H9 (cell line): ENCODE data around the gene ZNRF2. TPM values are rescaled to one million over a fixed set of nuclear protein-coding genes. Genes with fewer than 3 reads are reported as not detected.

Experiments used
- DNase-seq: peaks from one replicate; pipeline ENCODE4 v3.0.0-alpha.2; 2017
- H2AFZ ChIP-seq: one replicate; pipeline ENCODE4 v1.6.1; 2013; ENCODE audit warnings: mild to moderate bottlenecking, low read length, control low read depth, moderate library complexity
- H2AK5ac ChIP-seq: 2 replicates; pipeline ENCODE4 v1.6.1; 2013; ENCODE audit warnings: low read length, control low read depth, mixed read lengths; ENCODE audit not compliant: insufficient read length
- H2BK120ac ChIP-seq: one replicate; pipeline ENCODE4 v1.6.1; 2013; ENCODE audit warnings: low read depth, mild to moderate bottlenecking, low read length, control low read depth, inconsistent platforms; ENCODE audit not compliant: poor library complexity, severe bottlenecking
- H2BK12ac ChIP-seq: 2 replicates; pipeline ENCODE4 v1.6.1; 2013; ENCODE audit warnings: low read length, control low read depth, mixed read lengths, low read depth; ENCODE audit not compliant: insufficient read length
- H2BK15ac ChIP-seq: 2 replicates; pipeline ENCODE4 v1.6.1; 2013; ENCODE audit warnings: low read depth, low read length, control low read depth
- H2BK20ac ChIP-seq: one replicate; pipeline ENCODE4 v1.6.1; 2013; ENCODE audit warnings: low read depth, mild to moderate bottlenecking, low read length, control low read depth, inconsistent platforms; ENCODE audit not compliant: poor library complexity, severe bottlenecking
- H2BK5ac ChIP-seq: 2 replicates; pipeline ENCODE4 v1.6.1; 2013; ENCODE audit warnings: low read length, control low read depth, mixed read lengths; ENCODE audit not compliant: insufficient read length
- H3K14ac ChIP-seq: 2 replicates; pipeline ENCODE4 v1.6.1; 2013; ENCODE audit warnings: low read length, control low read depth; ENCODE audit not compliant: insufficient read depth
- H3K18ac ChIP-seq: 2 replicates; pipeline ENCODE4 v1.6.1; 2013; ENCODE audit warnings: low read depth, mild to moderate bottlenecking, mixed read lengths, low read length, control low read depth; ENCODE audit not compliant: insufficient read length
- H3K23ac ChIP-seq: 2 replicates; pipeline ENCODE4 v1.6.1; 2013; ENCODE audit warnings: low read length, control low read depth, mixed read lengths, low read depth; ENCODE audit not compliant: insufficient read length
- H3K23me2 ChIP-seq: 2 replicates; pipeline ENCODE4 v1.6.1; 2013; ENCODE audit warnings: low read depth, mild to moderate bottlenecking, mixed read lengths, low read length, control low read depth; ENCODE audit not compliant: insufficient read length, poor library complexity, severe bottlenecking
- H3K27ac ChIP-seq: 2 replicates; pipeline ENCODE4 v1.5.1; 2013; ENCODE audit warnings: low read length, control low read depth, mixed read lengths, low read depth; ENCODE audit not compliant: insufficient read length
- H3K27me3 ChIP-seq: 2 replicates; pipeline ENCODE4 v1.6.1; 2013; ENCODE audit warnings: low read length, control low read depth, inconsistent platforms; ENCODE audit not compliant: insufficient read depth
- H3K4ac ChIP-seq: 2 replicates; pipeline ENCODE4 v1.6.1; 2013; ENCODE audit warnings: low read depth, mild to moderate bottlenecking, control low read depth, inconsistent platforms, low read length, moderate library complexity
- H3K4me1 ChIP-seq: 2 replicates; pipeline ENCODE4 v1.6.1; 2013; ENCODE audit warnings: low read length, control low read depth, inconsistent platforms; ENCODE audit not compliant: insufficient read depth
- H3K4me2 ChIP-seq: 2 replicates; pipeline ENCODE4 v1.6.1; 2013; ENCODE audit warnings: low read length, control low read depth, mixed read lengths; ENCODE audit not compliant: insufficient read length, insufficient read depth
- H3K56ac ChIP-seq: 2 replicates; pipeline ENCODE4 v1.6.1; 2013; ENCODE audit warnings: low read depth, mild to moderate bottlenecking, mixed read lengths, low read length, control low read depth; ENCODE audit not compliant: insufficient read length
- H3K79me1 ChIP-seq: 2 replicates; pipeline ENCODE4 v1.6.1; 2013; ENCODE audit warnings: low read depth, mild to moderate bottlenecking, moderate library complexity, low read length, control low read depth, inconsistent platforms; ENCODE audit not compliant: insufficient read depth, poor library complexity, severe bottlenecking
- H3K79me2 ChIP-seq: 2 replicates; pipeline ENCODE4 v1.6.1; 2013; ENCODE audit warnings: low read length, control low read depth, inconsistent platforms; ENCODE audit not compliant: insufficient read depth
- H3K9ac ChIP-seq: 2 replicates; pipeline ENCODE4 v1.6.1; 2013; ENCODE audit warnings: low read length, control low read depth, mixed read lengths; ENCODE audit not compliant: insufficient read length; ENCODE audit errors: extremely low read depth
- H3K9me3 ChIP-seq: one replicate; pipeline ENCODE4 v1.6.1; 2013; ENCODE audit warnings: low read depth, low read length, inconsistent platforms; ENCODE audit not compliant: control insufficient read depth
- H3T11ph ChIP-seq: one replicate; pipeline ENCODE4 v1.6.1; 2013; ENCODE audit warnings: mild to moderate bottlenecking, low read length, control low read depth, inconsistent platforms
- H4K20me1 ChIP-seq: one replicate; pipeline ENCODE4 v1.6.1; 2013; ENCODE audit not compliant: control insufficient read depth, insufficient read length, insufficient read depth
- H4K5ac ChIP-seq: 2 replicates; pipeline ENCODE4 v1.6.1; 2013; ENCODE audit warnings: low read depth, mild to moderate bottlenecking, mixed read lengths, low read length, control low read depth; ENCODE audit not compliant: insufficient read length
- H4K8ac ChIP-seq: replicated peaks from 2 replicates; pipeline ENCODE4 v1.6.1; 2013; ENCODE audit warnings: low read length, control low read depth, mixed read lengths, low read depth; ENCODE audit not compliant: insufficient read length
- H4K91ac ChIP-seq: 2 replicates; pipeline ENCODE4 v1.6.1; 2013; ENCODE audit warnings: low read depth, mild to moderate bottlenecking, moderate library complexity, mixed read lengths, low read length, control low read depth; ENCODE audit not compliant: insufficient read length
- H3K27ac Mint-ChIP-seq, 3 experiments: 2 replicates in 2 of 3; 3 replicates in 1 of 3; pipeline ENCODE4 v1.8.0; 2020 to 2021; ENCODE audit warnings: mixed read lengths in 3 of 3, mild to moderate bottlenecking in 1 of 3, moderate library complexity in 1 of 3
- H3K27me3 Mint-ChIP-seq: 2 replicates; pipeline ENCODE4 v1.8.0; 2021; ENCODE audit warnings: low read depth, mild to moderate bottlenecking, moderate library complexity, mixed read lengths
- H3K36me3 Mint-ChIP-seq, 3 experiments: 2 replicates in 2 of 3; 3 replicates in 1 of 3; pipeline ENCODE4 v1.8.0; 2020 to 2021; ENCODE audit warnings: low read depth in 3 of 3, mixed read lengths in 3 of 3; ENCODE audit not compliant: insufficient read depth in 1 of 3
- H3K4me1 Mint-ChIP-seq, 2 experiments: 2 replicates each; pipeline ENCODE4 v1.8.0; 2020; ENCODE audit warnings: mixed read lengths in 2 of 2
- H3K4me3 Mint-ChIP-seq, 2 experiments: 2 replicates in 1 of 2; 3 replicates in 1 of 2; pipeline ENCODE4 v1.8.0; 2020 to 2021; ENCODE audit warnings: mild to moderate bottlenecking in 2 of 2, mixed read lengths in 2 of 2, moderate library complexity in 1 of 2
- H3K9me3 Mint-ChIP-seq, 2 experiments: 2 replicates in 1 of 2; 3 replicates in 1 of 2; pipeline ENCODE4 v1.8.0; 2020; ENCODE audit warnings: mild to moderate bottlenecking in 2 of 2, mixed read lengths in 2 of 2, moderate library complexity in 1 of 2
- WGBS: extraction: QIAGEN DNeasy Blood & Tissue Kit; methylation state at CpG from one replicate; pipeline ENCODE4 v1.1.7; 2013; ENCODE audit warnings: missing lambda C conversion rate, low lambda C conversion rate, mixed read lengths; ENCODE audit not compliant: insufficient read length; ENCODE audit errors: extremely low coverage; 5-methylcytosine and 5-hydroxymethylcytosine counted together
- total RNA-seq: library from RNA; stranded (reverse); gene quantifications from 2 replicates; pipeline ENCODE4 v1.2.1, GENCODE V29; 2021
- TF ChIP-seq, protein P1 (sequence below): fragments of 200-600 bp; sonication (generic); conservative IDR thresholded peaks from 3 replicates; pipeline ENCODE4 v1.8.0; 2021; ENCODE audit warnings: antibody characterized with exemption, mild to moderate bottlenecking

ZNRF2 gene
- total RNA-seq, 1 experiment from 2014 or later, result 16.5 TPM

DNA sequence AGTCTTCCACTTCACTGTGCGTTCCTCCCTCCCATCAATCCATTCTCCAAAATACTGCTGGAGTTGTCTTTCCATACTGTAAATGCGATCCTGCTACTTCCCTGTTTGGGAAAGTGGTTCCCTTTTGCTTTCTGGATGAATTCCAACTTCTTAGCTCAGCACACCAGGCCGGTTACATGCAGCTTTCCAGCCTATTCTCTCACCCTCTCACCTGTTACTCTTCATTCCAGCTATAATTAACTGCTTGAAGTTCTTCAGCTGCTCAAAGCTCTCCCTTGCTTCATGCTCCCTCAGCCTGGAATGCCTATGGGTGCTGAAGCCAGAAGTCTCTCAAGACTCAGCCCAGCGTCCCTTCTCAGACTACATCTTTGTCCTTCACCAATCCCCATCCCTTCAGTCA is 6.0 kb upstream of the ZNRF2 start:
- Histone ChIP-seq H3K23ac (no peak overlapping the region), H2AK5ac (no peak overlapping the region), H3K18ac (no peak overlapping the region), H2BK15ac (no peak overlapping the region), H3K79me2 (no peaks in the 10 kb centered on the region), H3K4ac (no peak overlapping the region), H4K20me1 (no peaks in the 10 kb centered on the region), H2BK20ac (no peak overlapping the region), H4K91ac (no peak overlapping the region), H3K9me3 (no peaks in the 10 kb centered on the region), H3K27ac (no peak overlapping the region), H2BK12ac (no peak overlapping the region), H3K56ac (no peak overlapping the region), H2BK120ac (no peak overlapping the region), H4K5ac (no peak overlapping the region), H3K9ac (no peak overlapping the region), H2AFZ (no peak overlapping the region), H3K27me3 (no peaks in the 10 kb centered on the region), H3K79me1 (no peaks in the 10 kb centered on the region), H4K8ac (no peak overlapping the region), H3K14ac (no peak overlapping the region), H3T11ph (no peak overlapping the region), H3K4me2 (no peak overlapping the region), H3K23me2 (no peaks in the 10 kb centered on the region), H3K4me1 (no peaks in the 10 kb centered on the region), H2BK5ac (no peak overlapping the region)
- no peaks in the 10 kb centered on the region; a peak in 1 of 5 replicates for H3K9me3 Mint-ChIP-seq
- DNase-seq, result no peak
- peaks cover 2% of the 10 kb centered on the region; the same call in 1 of the 2 replicates for H3K27me3 Mint-ChIP-seq
- no peaks in the 10 kb centered on the region for H3K36me3 Mint-ChIP-seq
- peaks cover 14 to 18% of the 10 kb centered on the region in 2 experiments for H3K4me1 Mint-ChIP-seq
- H3K4me3 Mint-ChIP-seq, result no peak overlapping the region
- no peak overlapping the region for H3K27ac Mint-ChIP-seq
- WGBS, result no CpG with 5 or more reads among the region's 4 CpGs
- TF ChIP-seq, protein P1, sequence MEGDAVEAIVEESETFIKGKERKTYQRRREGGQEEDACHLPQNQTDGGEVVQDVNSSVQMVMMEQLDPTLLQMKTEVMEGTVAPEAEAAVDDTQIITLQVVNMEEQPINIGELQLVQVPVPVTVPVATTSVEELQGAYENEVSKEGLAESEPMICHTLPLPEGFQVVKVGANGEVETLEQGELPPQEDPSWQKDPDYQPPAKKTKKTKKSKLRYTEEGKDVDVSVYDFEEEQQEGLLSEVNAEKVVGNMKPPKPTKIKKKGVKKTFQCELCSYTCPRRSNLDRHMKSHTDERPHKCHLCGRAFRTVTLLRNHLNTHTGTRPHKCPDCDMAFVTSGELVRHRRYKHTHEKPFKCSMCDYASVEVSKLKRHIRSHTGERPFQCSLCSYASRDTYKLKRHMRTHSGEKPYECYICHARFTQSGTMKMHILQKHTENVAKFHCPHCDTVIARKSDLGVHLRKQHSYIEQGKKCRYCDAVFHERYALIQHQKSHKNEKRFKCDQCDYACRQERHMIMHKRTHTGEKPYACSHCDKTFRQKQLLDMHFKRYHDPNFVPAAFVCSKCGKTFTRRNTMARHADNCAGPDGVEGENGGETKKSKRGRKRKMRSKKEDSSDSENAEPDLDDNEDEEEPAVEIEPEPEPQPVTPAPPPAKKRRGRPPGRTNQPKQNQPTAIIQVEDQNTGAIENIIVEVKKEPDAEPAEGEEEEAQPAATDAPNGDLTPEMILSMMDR, result no peak
